ENCODE measurements around the gene PRR18.
A peak's percentile ranks its signal among the peaks of the same experiment; 100 is the strongest.

PRR18 gene

DNA sequence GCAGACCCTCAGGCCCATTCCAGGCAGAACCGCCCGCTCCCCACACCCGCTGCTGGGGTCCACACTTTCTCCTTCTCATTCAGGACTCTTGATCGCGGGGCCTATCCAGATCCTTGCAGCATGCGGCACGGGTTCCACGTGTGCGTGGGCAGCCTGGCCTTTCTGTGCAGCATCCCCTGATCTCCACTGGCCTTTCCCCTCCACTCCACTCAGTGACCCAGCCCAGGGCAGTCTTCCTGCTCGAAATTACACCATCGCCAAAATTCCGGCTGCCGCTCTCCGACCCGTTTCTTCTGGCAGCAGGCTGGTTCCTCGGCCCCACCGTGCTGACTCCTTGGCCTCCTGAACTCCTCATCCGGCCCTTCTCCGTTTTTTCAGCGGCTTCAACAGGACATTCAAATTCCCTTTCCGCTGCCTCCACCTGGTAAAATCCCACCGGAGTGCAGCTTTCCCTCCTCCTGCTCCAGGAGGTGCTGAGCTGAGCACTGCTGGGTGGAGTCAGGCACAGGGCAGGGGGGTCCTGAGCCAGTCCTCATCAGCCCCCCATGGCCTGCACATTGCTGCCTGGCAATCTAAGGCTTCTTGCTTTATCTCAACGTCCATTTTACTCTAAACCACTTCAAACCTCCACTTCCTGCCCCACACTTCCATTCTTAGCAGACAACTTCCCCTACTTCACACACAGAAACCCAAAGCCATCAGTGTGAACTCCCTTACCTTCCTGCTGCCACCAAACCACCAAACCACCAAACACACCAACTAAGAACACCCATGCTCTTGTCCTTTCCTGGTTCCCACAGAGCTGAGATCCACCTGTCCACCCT is 25.2 kb upstream of the PRR18 start:
- DNase-seq = no peak

- no peak for DNase-seq
These were observed 23.6 kb upstream of the PRR18 start for GRCh38 chr6:166331503-166332415.

DNA sequence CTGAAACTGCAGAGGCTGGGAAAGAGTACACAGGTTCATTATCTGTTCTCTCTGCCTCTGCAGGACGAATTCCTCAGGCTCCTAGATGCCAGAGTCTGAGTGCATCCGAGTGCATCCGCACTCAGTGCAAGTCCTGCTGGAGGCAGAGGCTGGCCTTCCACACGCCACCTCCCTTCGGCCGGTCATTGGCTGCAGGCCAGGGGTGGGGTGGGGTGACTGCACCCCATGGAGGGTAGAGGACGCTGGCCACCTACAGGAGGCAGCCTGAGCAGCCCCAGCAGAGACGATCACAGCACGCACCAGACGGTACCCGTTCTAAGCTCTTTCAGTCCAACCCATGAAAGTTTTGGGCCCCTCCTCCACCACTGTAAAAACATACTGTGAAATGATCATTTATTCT is 22.4 kb upstream of the PRR18 start:
- DNase-seq = no peak

DNA sequence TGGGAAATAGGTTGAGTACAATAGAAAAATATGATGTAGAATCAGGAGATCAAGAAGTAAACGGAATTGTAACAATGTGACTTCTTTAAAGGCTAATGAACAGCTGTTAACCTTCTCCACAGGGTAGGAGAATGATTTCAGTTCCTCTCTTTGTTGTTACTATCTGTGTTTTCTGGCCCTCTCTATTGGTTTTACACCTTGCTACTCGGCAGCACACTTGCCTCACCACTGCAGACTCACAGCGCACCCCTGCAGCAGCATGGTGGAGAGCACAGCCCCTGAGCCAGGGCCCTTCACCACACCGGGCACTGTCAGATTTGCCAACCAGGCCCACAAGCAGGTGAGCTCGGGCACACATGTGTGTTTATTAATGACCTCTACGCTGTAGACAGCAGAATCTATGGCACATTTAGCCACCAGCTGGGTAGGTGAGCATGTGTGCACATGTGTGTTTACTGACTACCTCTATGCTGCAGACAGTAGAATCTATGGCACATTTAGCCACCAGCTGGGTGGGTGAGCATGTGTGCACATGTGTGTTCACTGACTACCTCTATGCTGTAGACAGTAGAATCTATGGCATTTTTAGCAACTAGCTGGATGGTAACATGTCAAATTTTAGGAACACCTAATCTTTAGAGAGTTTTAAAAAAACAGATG is 17.3 kb upstream of the PRR18 start:
- DNase-seq = no peak

GRCh38 chr6:166323395-166323794 is 15.2 kb upstream of the PRR18 start:
- no peak for DNase-seq

GRCh38 chr6:166318649-166319600 is 10.7 kb upstream of the PRR18 start:
- no peak for DNase-seq

GRCh38 chr6:166318227-166318626 is 10.0 kb upstream of the PRR18 start:
- peak; percentile 61 for DNase-seq

GRCh38 chr6:166317261-166318212 is 9.3 kb upstream of the PRR18 start:
- no peak for DNase-seq

DNA sequence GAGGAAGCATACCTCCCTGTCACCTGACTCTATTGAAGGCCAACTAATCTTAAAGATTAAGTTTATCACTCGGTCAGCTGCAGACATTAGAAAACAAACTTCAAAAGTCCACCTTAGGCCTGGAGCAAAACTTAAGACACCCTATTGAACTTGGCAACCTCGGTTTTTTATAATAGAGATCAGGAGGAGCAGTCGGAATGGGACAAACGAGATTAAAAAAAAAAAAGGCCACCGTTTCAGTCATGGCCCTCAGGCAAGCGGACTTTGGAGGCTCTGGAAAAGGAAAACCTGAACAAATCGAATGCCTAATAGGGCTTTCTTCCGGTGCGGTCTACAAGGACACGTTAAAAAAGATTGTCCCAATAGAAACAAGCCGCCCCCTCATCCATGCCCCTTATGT is 7.2 kb upstream of the PRR18 start:
- DNase-seq = no peak

DNA sequence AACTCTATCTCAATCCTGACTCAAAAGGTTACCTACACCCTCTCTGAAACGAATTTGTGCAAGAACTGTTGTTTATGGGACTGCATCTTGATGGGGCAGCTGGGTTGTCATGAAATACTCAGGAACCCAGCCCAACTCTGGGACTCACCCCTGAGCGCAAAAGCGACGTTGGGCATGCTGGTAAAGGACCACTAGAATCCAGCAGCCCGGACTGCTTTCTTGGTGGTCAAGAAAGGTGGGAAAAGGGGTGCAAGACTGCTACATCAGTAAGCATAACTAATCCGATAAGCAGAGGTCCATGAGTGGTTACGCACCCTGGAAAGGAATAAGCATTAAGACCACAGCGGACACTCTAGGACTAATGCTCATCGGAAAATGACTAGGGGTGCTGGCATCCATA is 6.3 kb upstream of the PRR18 start:
- no peak for DNase-seq

GRCh38 chr6:166313255-166314070 is 5.3 kb upstream of the PRR18 start:
- no peak for DNase-seq

DNA sequence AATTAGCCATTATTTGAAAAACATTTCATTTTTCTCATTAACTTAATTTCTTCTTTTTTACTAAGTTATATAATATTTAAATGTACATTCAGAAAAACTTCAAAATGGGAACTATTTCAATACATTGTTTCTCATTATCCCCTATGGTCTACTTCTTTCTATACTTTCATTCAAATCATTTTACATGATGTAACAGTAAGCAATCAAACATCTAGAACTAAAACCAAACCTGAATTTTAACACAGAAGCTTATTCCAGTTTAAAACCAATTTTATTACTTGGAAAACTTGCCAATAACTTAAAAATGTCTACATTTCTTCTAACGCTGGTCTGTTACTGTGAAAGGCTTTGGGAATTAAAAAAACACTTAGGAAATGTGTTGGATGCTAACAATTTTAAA is 4.6 kb upstream of the PRR18 start:
- no peak for DNase-seq

- no peak for DNase-seq
These were observed 2.4 kb upstream of the PRR18 start for GRCh38 chr6:166310634-166311033.

DNA sequence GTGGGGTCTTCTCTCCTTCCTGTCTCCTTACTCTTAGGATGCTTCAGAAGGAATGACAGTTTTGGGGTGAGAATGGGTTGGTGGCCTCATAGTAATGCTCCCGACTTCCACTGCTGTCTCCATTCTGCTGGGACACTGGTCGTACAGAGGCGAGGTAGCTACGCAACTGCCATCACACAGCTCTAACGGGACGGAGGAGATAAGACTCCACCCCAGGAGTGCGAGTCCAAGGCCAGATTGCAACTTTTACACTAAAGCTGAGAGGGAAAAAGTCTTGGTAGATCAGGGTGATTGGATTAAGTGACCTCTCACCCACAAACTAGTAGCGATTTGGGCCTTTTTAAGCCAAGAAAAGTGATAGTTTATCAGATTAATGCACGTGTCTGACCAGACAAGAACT is 1.8 kb upstream of the PRR18 start:
- no peak for DNase-seq

DNA sequence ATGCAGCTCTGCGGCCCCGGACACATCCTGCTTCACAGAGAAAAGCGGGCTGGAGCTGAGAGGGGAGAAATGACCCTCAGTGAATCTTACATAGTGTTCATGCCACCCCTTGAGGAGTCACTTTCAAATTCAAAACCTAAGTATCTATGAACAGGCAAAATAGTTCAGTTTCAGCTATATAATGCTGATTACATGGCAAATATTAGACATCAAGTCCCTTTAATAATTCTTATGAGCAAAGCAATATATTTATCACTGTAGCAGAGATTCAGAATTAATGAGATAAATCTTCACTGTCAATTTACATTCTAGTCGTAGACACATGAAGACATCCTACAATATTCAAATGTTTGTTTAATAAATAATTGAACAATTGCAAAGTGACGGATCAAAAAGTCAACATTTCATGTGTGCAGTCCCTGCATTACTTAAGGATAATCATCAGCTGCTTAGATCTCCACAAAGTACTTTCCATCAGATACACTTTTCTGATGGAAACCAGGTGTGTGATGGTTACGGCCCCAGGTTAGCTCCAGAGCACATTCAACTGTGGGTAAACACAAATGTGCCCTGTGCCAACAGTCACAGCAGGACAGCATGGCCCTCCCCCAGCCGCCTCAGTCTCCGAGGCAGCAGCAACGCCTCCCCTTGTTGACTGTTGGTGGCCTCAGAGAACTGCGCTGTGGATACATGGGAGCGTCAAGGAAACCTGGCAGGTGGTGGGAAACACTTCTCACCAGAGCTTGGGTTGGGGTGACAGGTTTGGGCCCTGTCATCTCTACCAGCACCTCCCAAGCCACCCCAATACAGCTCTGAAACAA is 787 bp upstream of the PRR18 start:
- DNase-seq = no peak

- DNase-seq = peak; percentile 49
These were observed 835 bp downstream of the PRR18 start for GRCh38 chr6:166307082-166308032.

DNA sequence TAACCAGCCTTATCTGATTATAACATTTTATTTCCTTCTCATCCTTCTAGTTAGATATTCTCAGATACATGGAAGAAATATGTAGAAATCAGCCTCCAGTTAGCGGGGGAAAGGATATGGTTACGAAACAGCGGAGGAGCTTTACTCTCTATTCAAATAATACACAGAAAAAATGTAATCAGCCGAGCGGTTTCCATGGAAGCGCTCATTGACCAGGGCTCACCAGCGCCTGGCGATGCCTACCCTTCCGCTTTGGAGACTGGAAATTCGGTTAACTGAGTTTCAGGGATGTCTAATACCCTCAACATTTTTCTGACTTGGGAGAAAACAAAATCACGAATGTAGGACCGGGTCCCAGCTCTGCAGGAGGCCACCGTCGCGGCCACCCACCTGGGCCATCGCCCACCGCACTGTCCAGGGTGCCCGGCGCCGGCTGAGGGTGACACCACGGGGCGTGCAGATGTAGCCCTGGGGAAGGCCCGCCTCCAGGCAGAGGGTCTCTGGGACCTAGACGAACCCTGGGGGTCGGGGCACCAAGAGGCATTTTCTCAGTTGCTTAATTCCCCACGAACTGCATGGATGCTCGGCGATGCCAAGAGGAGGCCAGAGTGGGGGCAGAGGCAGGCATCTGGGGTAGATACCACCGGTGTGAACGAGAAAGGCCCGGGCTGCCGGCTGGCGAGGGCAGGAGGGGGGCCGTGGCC is 1.7 kb downstream of the PRR18 start:
- DNase-seq = no peak
